Activated naive CD4-positive, alpha-beta T cell treated with anti-CD3 and anti-CD28 coated beads, Interleukin-2, amount 50 U/mL, for 24 hours (primary cell): Measurements from ENCODE around the gene LRP1.
A peak's percentile ranks its signal among the peaks of the same experiment; 100 is the strongest.

Source experiments
- H3K27ac Mint-ChIP-seq: one replicate; pipeline ENCODE4 v1.8.0; 2021; ENCODE audit warnings: mild to moderate bottlenecking, mixed read lengths
- H3K27me3 Mint-ChIP-seq: one replicate; pipeline ENCODE4 v1.8.0; 2021; ENCODE audit warnings: mixed read lengths
- H3K36me3 Mint-ChIP-seq: one replicate; pipeline ENCODE4 v1.8.0; 2021; ENCODE audit warnings: mixed read lengths
- H3K4me1 Mint-ChIP-seq: one replicate; pipeline ENCODE4 v1.8.0; 2021; ENCODE audit warnings: mixed read lengths
- H3K4me3 Mint-ChIP-seq: one replicate; pipeline ENCODE4 v1.8.0; 2021; ENCODE audit warnings: mild to moderate bottlenecking, mixed read lengths
- H3K9me3 Mint-ChIP-seq: one replicate; pipeline ENCODE4 v1.8.0; 2021; ENCODE audit warnings: mixed read lengths

LRP1 gene

DNA sequence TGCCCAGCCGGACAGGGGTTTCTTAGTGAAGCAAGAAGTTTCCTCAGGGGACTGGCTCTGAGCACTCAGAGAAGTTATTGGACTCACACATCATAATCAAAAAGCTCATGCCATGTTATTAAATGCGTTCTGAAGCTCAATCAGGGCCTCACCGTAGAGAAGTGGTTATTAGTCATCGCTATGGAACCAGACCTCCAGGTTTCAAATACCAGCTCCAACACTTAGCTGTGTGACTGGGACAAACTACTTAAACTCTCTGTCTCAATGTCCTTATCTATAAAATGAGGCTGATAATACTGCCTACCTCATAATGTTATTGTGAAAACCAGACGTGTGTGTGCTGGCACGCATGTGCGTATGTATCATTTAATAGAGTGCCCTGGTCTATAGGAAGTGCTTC is 24.4 kb upstream of the LRP1 start:
- H3K27me3 Mint-ChIP-seq = no peaks in the 10 kb centered on the region
- H3K4me3 Mint-ChIP-seq = no peak overlapping the region
- H3K9me3 Mint-ChIP-seq = no peaks in the 10 kb centered on the region
- H3K36me3 Mint-ChIP-seq = peaks cover 12% of the 10 kb centered on the region
- H3K27ac Mint-ChIP-seq = peak overlapping the region; percentile 41
- H3K4me1 Mint-ChIP-seq = peaks cover 72% of the 10 kb centered on the region

- peaks cover 13% of the 10 kb centered on the region for H3K36me3 Mint-ChIP-seq
- H3K27me3 Mint-ChIP-seq = no peaks in the 10 kb centered on the region
- H3K9me3 Mint-ChIP-seq = no peaks in the 10 kb centered on the region
- peaks cover 71% of the 10 kb centered on the region for H3K4me1 Mint-ChIP-seq
- peak overlapping the region; percentile 41 for H3K27ac Mint-ChIP-seq
- H3K4me3 Mint-ChIP-seq = no peak overlapping the region
Observed at GRCh38 chr12:57104292-57104910, 23.9 kb upstream of the LRP1 start.

DNA sequence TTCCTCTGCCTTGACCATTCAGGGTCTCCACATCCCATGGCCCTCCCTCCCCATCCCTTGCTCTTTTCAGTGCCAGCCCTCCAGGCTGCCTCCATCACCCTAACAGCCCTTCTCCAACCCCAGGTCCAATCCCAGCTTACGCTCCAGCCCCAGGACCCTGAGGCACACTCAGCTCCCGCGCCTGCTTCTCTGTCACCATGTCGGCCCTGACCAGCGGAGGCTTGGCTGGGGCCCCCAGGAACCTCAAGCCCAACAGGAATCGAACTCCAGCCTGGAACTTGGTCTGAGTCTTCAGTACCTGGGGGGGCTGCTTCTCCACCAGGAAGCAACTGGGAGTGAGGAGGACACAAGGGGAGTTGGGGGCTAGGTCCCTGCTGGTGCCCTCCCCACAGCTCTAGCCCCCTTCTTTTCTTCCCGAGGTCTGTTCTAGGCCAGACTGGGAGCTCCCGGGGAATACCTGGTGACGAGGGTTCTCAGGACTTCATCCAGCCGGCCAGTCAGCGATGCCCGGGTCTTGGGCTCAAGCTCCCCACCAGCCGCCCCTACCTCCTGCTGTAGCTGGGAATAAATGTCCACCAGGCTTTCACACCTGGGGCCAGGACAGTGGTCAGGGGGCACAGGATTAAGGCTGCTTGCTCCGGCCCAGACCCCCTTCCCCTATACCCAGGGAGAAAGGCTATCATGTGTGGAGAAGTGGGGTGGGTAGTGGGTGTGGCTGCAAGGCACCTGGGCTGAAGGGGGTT is 23.1 kb upstream of the LRP1 start:
- Mint-ChIP-seq H3K4me1 (peaks cover 73% of the 10 kb centered on the region), H3K4me3 (no peak overlapping the region), H3K36me3 (peaks cover 12% of the 10 kb centered on the region), H3K27me3 (no peaks in the 10 kb centered on the region), H3K27ac (no peak overlapping the region), H3K9me3 (no peaks in the 10 kb centered on the region)

- Mint-ChIP-seq H3K4me1 (peaks cover 65% of the 10 kb centered on the region), H3K36me3 (peaks cover 10% of the 10 kb centered on the region), H3K4me3 (no peak overlapping the region), H3K27ac (peak overlapping the region; percentile 42), H3K27me3 (no peaks in the 10 kb centered on the region), H3K9me3 (no peaks in the 10 kb centered on the region)
Observed at GRCh38 chr12:57106021-57106708, 22.1 kb upstream of the LRP1 start.

DNA sequence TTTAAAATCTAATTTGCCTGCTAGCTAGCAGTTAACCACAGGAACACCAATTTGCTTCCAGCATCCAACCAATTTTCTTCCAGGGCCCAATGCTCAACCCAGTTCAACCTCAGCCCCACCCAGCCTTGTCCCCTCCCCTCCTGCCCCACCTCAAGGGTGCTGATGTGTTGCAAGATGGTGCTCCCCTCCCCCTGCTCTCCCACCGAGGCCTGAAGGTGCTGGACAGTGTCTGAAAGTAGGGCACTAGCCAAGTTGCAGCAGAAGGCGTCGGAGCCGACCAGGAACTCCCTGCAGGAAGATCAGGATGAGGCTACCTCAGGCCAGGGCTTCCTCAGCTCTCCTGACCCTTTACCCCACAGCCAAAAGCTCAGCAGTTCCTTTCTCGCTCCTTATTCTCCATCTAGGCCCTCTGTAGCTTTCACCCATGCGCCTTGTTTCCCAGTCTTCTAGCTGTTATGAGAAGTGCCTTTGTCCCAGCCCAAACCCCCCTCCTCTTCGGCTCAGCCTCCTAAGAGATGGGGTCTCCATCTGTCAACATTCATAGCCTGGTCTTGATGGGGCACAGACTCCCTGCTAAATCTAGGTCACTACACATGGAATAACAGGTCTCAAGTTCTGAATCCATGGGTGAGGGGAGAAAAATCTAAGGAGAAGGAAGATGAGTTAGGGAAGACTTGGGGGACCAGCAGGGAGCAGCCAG is 20.7 kb upstream of the LRP1 start:
- peak overlapping the region; percentile 79 for H3K27ac Mint-ChIP-seq
- H3K4me3 Mint-ChIP-seq = peak overlapping the region; percentile 92
- H3K9me3 Mint-ChIP-seq = no peaks in the 10 kb centered on the region
- H3K4me1 Mint-ChIP-seq = peaks cover 59% of the 10 kb centered on the region
- peaks cover 10% of the 10 kb centered on the region for H3K36me3 Mint-ChIP-seq
- H3K27me3 Mint-ChIP-seq = no peaks in the 10 kb centered on the region

DNA sequence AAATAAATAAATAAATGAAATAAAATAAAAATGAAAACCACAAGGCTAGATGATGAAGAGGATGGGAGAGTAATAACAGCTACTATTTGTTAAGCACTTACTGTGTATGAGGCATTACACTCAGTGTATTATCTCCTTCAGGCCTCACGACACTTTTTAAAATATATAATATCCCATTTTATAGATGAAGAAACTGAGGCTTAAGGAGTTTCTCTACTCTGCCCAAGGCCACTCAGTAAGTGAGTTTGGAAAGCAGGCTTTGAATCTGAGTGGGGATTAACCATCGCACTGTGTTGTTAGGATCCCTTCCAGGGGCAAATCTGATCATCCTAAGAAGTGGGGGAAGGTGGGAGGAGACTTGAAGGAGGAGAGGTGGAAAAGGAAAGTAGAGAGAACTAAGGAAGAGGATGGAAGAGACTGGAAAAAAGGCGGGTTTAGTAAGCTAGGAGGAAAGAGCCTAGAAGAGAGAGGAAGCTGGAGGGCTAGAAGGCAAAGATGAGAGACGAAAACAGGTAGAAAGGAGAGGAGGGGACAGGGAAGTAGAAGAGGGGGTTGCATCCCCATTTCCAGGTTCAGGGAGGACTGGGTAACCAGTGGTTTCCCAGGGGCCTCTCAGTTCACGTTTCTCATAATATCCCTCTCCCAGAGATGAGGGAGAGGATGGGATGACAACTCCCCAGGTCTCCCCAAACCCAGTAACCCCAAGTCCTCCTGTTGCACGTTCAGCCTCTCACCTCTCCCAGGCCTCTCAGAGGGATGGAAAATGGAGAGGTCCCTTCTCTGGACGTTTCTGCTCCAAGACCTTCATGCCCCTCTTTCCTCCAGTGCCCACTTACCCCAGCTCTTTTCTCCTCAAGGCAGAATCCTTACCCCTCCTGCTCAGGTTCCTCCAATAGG is 18.8 kb upstream of the LRP1 start:
- Mint-ChIP-seq H3K9me3 (no peaks in the 10 kb centered on the region), H3K27ac (peak overlapping the region; percentile 95), H3K36me3 (peaks cover 10% of the 10 kb centered on the region), H3K4me3 (peak overlapping the region; percentile 92), H3K4me1 (peaks cover 52% of the 10 kb centered on the region), H3K27me3 (no peaks in the 10 kb centered on the region)

GRCh38 chr12:57110104-57111030 is 17.9 kb upstream of the LRP1 start:
- Mint-ChIP-seq H3K4me1 (peaks cover 48% of the 10 kb centered on the region), H3K9me3 (no peaks in the 10 kb centered on the region), H3K36me3 (peaks cover 10% of the 10 kb centered on the region), H3K27ac (peak overlapping the region; percentile 95), H3K4me3 (peak overlapping the region; percentile 92), H3K27me3 (no peaks in the 10 kb centered on the region)

- Mint-ChIP-seq H3K9me3 (no peaks in the 10 kb centered on the region), H3K27me3 (no peaks in the 10 kb centered on the region), H3K27ac (peak within 1 kb of the TSS; percentile 95), H3K4me1 (peaks cover 45% of the 10 kb centered on the region), H3K4me3 (peak within 1 kb of the TSS; percentile 92), H3K36me3 (peaks cover 10% of the 10 kb centered on the region)
Observed at GRCh38 chr12:57111031-57111734, 17.1 kb upstream of the LRP1 start, which contains the start of gene STAT6. STAT6 (minus strand) TSS chr12:57111362; CDS start chr12:57108278, 3,084 bp downstream.

DNA sequence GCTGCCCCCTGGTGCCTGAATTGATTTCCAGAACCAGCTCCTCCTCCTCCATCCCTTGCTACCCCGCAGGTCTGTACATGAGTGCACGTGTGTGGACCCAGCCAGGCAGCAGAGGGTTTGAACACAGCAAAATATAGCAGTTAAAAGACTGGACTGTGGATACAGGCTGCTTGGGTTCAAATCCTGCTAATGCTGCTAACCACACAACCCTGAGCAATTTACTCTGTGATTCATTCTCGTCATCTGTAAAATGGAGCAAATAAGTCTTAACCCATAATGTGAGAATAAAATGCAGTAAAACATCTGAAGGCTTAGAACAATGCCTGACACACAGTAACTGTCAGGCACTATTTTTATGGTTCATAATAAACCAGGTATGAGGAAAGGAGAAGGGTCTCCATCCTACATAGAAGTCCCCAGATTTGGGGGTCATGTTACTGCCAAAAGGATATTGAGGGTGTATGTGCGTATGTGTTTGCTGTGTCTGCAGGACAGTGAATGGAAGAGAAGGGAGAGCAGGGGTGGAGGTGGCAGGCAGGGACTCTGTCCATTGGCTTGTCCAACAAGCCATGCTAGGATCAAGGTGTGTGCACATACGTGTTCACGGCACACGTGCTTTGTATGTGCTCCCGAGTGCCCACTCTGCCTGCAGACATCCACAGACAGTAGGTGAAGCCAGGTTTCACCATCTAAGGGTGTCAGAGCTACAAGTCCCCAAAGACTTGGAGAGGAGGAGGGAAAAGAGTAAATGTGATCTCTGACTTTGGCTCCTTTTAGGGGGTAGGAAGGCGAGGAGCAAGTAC is 15.6 kb upstream of the LRP1 start:
- peak overlapping the region; percentile 92 for H3K4me3 Mint-ChIP-seq
- no peaks in the 10 kb centered on the region for H3K9me3 Mint-ChIP-seq
- no peaks in the 10 kb centered on the region for H3K27me3 Mint-ChIP-seq
- peak overlapping the region; percentile 95 for H3K27ac Mint-ChIP-seq
- peaks cover 8% of the 10 kb centered on the region for H3K36me3 Mint-ChIP-seq
- peaks cover 30% of the 10 kb centered on the region for H3K4me1 Mint-ChIP-seq

GRCh38 chr12:57116580-57117281 is 11.6 kb upstream of the LRP1 start:
- Mint-ChIP-seq H3K36me3 (no peaks in the 10 kb centered on the region), H3K9me3 (no peaks in the 10 kb centered on the region), H3K4me1 (peaks cover 9% of the 10 kb centered on the region), H3K4me3 (no peak overlapping the region), H3K27me3 (no peaks in the 10 kb centered on the region), H3K27ac (no peak overlapping the region)

DNA sequence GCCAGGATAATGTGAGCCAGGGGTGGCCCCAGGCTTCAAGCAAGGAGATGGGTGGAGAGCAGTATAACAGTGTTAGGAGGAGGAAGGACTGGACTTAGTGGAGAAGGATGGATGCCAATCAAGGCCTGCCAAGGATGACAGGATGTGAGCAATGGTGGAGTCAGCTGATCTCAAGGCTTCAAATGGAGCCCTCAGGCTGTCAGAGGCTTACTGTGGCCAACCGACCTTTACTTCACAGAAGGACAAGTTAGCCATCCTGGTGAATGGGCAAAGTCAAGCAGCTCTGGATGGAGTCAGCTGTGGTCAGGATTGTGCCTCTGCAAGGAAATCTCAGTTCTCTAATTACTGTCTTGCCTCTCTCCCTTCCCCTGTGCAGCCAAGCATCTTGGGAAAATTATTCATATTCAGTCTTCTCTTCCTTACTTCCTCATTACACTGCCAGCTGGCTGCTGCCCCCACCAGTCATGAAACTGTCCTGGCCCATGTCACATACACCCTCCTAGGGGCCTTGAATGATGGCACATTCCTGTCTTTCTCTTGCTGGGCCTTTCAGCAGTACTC is 9.5 kb upstream of the LRP1 start:
- Mint-ChIP-seq H3K4me3 (no peak overlapping the region), H3K36me3 (no peaks in the 10 kb centered on the region), H3K27ac (no peak overlapping the region), H3K4me1 (no peaks in the 10 kb centered on the region), H3K27me3 (no peaks in the 10 kb centered on the region), H3K9me3 (no peaks in the 10 kb centered on the region)
